Prostate gland (tissue), 2 donors: Measurements from ENCODE around the gene SBF2. TPM values are rescaled to one million over a fixed set of nuclear protein-coding genes. Genes with fewer than 3 reads are reported as not detected.
A peak's percentile ranks its signal among the peaks of the same experiment; 100 is the strongest.

ENCODE experiments used
- DNase-seq: peaks from one replicate; pipeline ENCODE4 v3.0.0-alpha.2; 2019; ENCODE audit warnings: low spot score
- H3K27ac ChIP-seq, 2 donors: fragments of 200-600 bp; sonication (generic); 2 replicates each; pipeline ENCODE4 v1.5.1; 2017 to 2019
- H3K27me3 ChIP-seq: fragments of 200-600 bp; sonication (generic); replicated peaks from 2 replicates; pipeline ENCODE4 v1.5.1; 2019; ENCODE audit not compliant: insufficient read depth
- H3K36me3 ChIP-seq, 2 donors: fragments of 200-600 bp; sonication (generic); 1 replicate in 1 of 2; 2 replicates in 1 of 2; pipeline versions ENCODE4 v1.5.1 to v1.8.1; 2017 to 2019
- H3K4me1 ChIP-seq: fragments of 200-600 bp; sonication (generic); replicated peaks from 2 replicates; pipeline ENCODE4 v1.5.1; 2019
- H3K4me3 ChIP-seq, 2 donors: fragments of 200-600 bp; sonication (generic); 2 replicates each; pipeline ENCODE4 v1.5.1; 2017 to 2019
- H3K9me3 ChIP-seq: fragments of 200-600 bp; sonication (generic); 2 replicates; pipeline ENCODE4 v1.5.1; 2017
- CTCF ChIP-seq, 4 experiments: fragments of 200-600 bp in 2 of 4; fragments of 450-650 bp in 2 of 4; sonication (generic) in 2 of 4; IDR thresholded peaks; 1 replicate in 3 of 4; 2 replicates in 1 of 4; pipeline ENCODE4 v1.5.1; 2016 to 2019; ENCODE audit warnings: antibody characterized with exemption in 4 of 4, mild to moderate bottlenecking in 2 of 4, moderate library complexity in 2 of 4
- POLR2A ChIP-seq: fragments of 450-650 bp; IDR thresholded peaks from one replicate; pipeline ENCODE4 v1.6.1; 2016; ENCODE audit warnings: antibody characterized with exemption, mild to moderate bottlenecking
- POLR2AphosphoS5 ChIP-seq: sonication (generic); formaldehyde crosslinking; IDR thresholded peaks from one replicate; pipeline ENCODE4 v1.6.1; 2017; ENCODE audit warnings: antibody characterized with exemption
- WGBS: methylation state at CpG from one replicate; pipeline ENCODE4 v1.1.5; 2018; 5-methylcytosine and 5-hydroxymethylcytosine counted together
- intact Hi-C: fragments of 100-400 bp; cut with DNase I; formaldehyde crosslinking; loops from one replicate; pipeline ENCODE4 v1.14.2; 2022
- total RNA-seq, 2 donors: library from RNA; depleted of rRNA; stranded (reverse); fragments of >200 nt; gene quantifications; one replicate each; pipeline ENCODE4 v1.1.0, GENCODE V29; 2016

Gene SBF2
- total RNA-seq, 2 donors from 2014 or later = 35.9 to 56.7 TPM

- WGBS = 63% methylated on average over 10 of the region's 10 CpGs
- Histone ChIP-seq H3K9me3 (no peaks in the 10 kb centered on the region), H3K4me1 (peaks cover 3% of the 10 kb centered on the region), H3K36me3 (no peaks in the 10 kb centered on the region), H3K27me3 (no peaks in the 10 kb centered on the region), H3K4me3 (peak overlapping the region in 1 of 2 donors; percentile 76), H3K27ac (peak overlapping the region in 1 of 2 donors; percentile 96)
- TF ChIP-seq CTCF (IDR thresholded peaks at IDR 0.05) (no peak), POLR2A (no peak), POLR2AphosphoS5 (no peak)
- no peak for DNase-seq
- intact Hi-C loops = no loop called here
These were observed 1.3 kb upstream of the SBF2 start for GRCh38 chr11:10295064-10295901.

- TF ChIP-seq CTCF (IDR thresholded peaks at IDR 0.05) (no peak), POLR2AphosphoS5 (no peak), POLR2A (no peak)
- peak; percentile 55 for DNase-seq
- Histone ChIP-seq H3K27me3 (no peaks in the 10 kb centered on the region), H3K9me3 (no peaks in the 10 kb centered on the region), H3K4me3 (peak overlapping the region; percentile 76 to 99), H3K27ac (peak overlapping the region; percentile 94 to 96), H3K4me1 (peaks cover 3% of the 10 kb centered on the region), H3K36me3 (no peaks in the 10 kb centered on the region)
- under 1% methylated on average over 45 of the region's 45 CpGs for WGBS
- intact Hi-C loops = no loop called here
These were observed 403 bp upstream of the SBF2 start for GRCh38 chr11:10294290-10294953.

DNA sequence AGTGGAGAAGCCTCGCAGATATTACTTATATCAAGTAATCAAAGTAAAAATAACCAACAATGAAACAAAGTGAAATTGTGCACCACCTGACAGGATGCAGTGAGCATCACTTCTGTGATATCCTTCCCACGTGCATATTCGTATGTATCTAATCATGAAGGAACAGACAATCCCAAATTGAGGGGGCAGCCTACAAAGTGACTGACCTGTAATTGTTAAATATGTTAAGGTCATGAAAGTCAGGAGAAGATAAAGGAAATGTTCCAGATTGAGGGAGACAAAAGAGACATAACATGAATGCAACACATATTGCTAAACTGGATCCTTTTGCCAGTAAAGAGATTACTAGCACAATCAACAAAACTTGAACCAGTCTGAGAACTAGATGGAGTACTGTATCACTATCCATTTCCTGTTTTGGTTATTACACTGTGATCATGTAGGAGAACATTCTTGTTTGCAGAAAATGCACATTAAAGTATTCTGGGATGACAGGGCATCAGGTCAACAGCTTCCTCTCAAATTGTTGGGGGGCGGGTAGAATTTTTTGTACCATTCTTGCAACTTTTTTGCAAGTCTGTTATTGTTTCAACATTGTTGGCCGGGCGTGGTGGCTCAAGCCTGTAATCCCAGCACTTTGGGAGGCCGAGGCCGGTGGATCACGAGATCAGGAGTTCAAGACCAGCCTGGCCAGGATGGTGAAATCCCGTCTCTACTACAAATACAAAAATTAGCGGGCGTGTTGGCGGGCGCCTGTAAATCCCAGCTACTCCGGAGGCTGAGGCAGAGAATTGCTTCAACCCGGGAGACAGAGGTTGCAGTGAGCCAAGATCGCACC, 2.0 kb downstream of the SBF2 start:
- 85% methylated on average over 17 of the region's 17 CpGs for WGBS
- H3K4me1 ChIP-seq = peaks cover 3% of the 10 kb centered on the region
- no peak overlapping the region for H3K4me3 ChIP-seq
- H3K27ac ChIP-seq = no peak overlapping the region
- DNase-seq = no peak
- intact Hi-C loops = no loop called here
- no peaks in the 10 kb centered on the region for H3K9me3 ChIP-seq
- H3K36me3 ChIP-seq = no peaks in the 10 kb centered on the region
- TF ChIP-seq POLR2A = no peak
- TF ChIP-seq POLR2AphosphoS5 = peak; percentile 6
- no peak for TF ChIP-seq CTCF (IDR thresholded peaks at IDR 0.05)
- no peaks in the 10 kb centered on the region for H3K27me3 ChIP-seq

GRCh38 chr11:10289765-10290380, 4.1 kb downstream of the SBF2 start:
- Histone ChIP-seq H3K27me3 (no peaks in the 10 kb centered on the region), H3K36me3 (no peaks in the 10 kb centered on the region), H3K9me3 (no peaks in the 10 kb centered on the region), H3K4me1 (peaks cover 3% of the 10 kb centered on the region), H3K4me3 (no peak overlapping the region), H3K27ac (no peak overlapping the region)
- intact Hi-C loops = no loop called here
- WGBS = 73% methylated on average over 7 of the region's 10 CpGs
- TF ChIP-seq CTCF (IDR thresholded peaks at IDR 0.05) = no peak
- no peak for TF ChIP-seq POLR2AphosphoS5
- DNase-seq = no peak
